Mesendoderm (in vitro differentiated cells): ENCODE results near the gene CLDN4.
"Not testable (repeated sequence)": the region's sequence is repeated elsewhere in the genome, so short reads cannot be mapped to it uniquely, and the experiment has no call there.

ENCODE experiments used
- DNase-seq: peaks from one replicate; pipeline ENCODE4 v3.0.0; 2013
- H2AK5ac ChIP-seq: 2 replicates; pipeline ENCODE4 v1.6.1; 2013; ENCODE audit warnings: low read length, inconsistent platforms
- H2BK120ac ChIP-seq: 2 replicates; pipeline ENCODE4 v1.6.1; 2013; ENCODE audit warnings: low read depth, mild to moderate bottlenecking, low read length, moderate library complexity, mixed read lengths
- H2BK15ac ChIP-seq: replicated peaks from 2 replicates; pipeline ENCODE4 v1.6.1; 2013; ENCODE audit warnings: low read depth, mild to moderate bottlenecking, moderate library complexity
- H2BK5ac ChIP-seq: 2 replicates; pipeline ENCODE4 v1.6.1; 2013; ENCODE audit warnings: low read length, inconsistent platforms
- H3K18ac ChIP-seq: 2 replicates; pipeline ENCODE4 v1.6.1; 2013; ENCODE audit warnings: mild to moderate bottlenecking, low read length, mixed read lengths
- H3K23ac ChIP-seq: one replicate; pipeline ENCODE4 v1.6.1; 2013; ENCODE audit warnings: low read length
- H3K27ac ChIP-seq: 2 replicates; pipeline ENCODE4 v1.5.1; 2013; ENCODE audit warnings: low read depth, mild to moderate bottlenecking, inconsistent platforms, low read length, moderate library complexity
- H3K27me3 ChIP-seq: 2 replicates; pipeline ENCODE4 v1.6.1; 2013; ENCODE audit warnings: low read length, control low read depth, mild to moderate bottlenecking, inconsistent platforms; ENCODE audit not compliant: insufficient read depth, poor library complexity
- H3K36me3 ChIP-seq: 2 replicates; pipeline ENCODE4 v1.6.1; 2013; ENCODE audit warnings: low read length, inconsistent platforms; ENCODE audit not compliant: control insufficient read depth, insufficient read depth
- H3K4ac ChIP-seq: one replicate; pipeline ENCODE4 v1.6.1; 2013; ENCODE audit warnings: low read depth, mild to moderate bottlenecking, low read length, moderate library complexity
- H3K4me1 ChIP-seq: 2 replicates; pipeline ENCODE4 v1.6.1; 2013; ENCODE audit warnings: low read depth, low read length, inconsistent platforms; ENCODE audit not compliant: control insufficient read depth
- H3K4me2 ChIP-seq: 2 replicates; pipeline ENCODE4 v1.6.1; 2013; ENCODE audit warnings: low read length
- H3K4me3 ChIP-seq: 2 replicates; pipeline ENCODE4 v1.5.1; 2013; ENCODE audit warnings: mild to moderate bottlenecking, low read length
- H3K56ac ChIP-seq: one replicate; pipeline ENCODE4 v1.6.1; 2013; ENCODE audit warnings: low read length
- H3K79me1 ChIP-seq: 2 replicates; pipeline ENCODE4 v1.6.1; 2013; ENCODE audit warnings: low read length, inconsistent platforms
- H3K79me2 ChIP-seq: 2 replicates; pipeline ENCODE4 v1.6.1; 2013; ENCODE audit warnings: mild to moderate bottlenecking, low read length; ENCODE audit not compliant: control insufficient read depth, insufficient read depth
- H3K9ac ChIP-seq: 2 replicates; pipeline ENCODE4 v1.6.1; 2013; ENCODE audit warnings: low read length, inconsistent platforms
- H4K5ac ChIP-seq: one replicate; pipeline ENCODE4 v1.6.1; 2013; ENCODE audit warnings: low read length
- H4K8ac ChIP-seq: one replicate; pipeline ENCODE4 v1.6.1; 2013; ENCODE audit warnings: low read depth, mild to moderate bottlenecking, control low read depth, low read length, moderate library complexity
- WGBS: extraction: QIAGEN DNeasy Blood & Tissue Kit; methylation state at CpG from one replicate; pipeline ENCODE4 v1.1.7; 2013; ENCODE audit warnings: low lambda C conversion rate, missing lambda C conversion rate; ENCODE audit not compliant: insufficient coverage; ENCODE audit errors: extremely low coverage; 5-methylcytosine and 5-hydroxymethylcytosine counted together

CLDN4 gene

DNA sequence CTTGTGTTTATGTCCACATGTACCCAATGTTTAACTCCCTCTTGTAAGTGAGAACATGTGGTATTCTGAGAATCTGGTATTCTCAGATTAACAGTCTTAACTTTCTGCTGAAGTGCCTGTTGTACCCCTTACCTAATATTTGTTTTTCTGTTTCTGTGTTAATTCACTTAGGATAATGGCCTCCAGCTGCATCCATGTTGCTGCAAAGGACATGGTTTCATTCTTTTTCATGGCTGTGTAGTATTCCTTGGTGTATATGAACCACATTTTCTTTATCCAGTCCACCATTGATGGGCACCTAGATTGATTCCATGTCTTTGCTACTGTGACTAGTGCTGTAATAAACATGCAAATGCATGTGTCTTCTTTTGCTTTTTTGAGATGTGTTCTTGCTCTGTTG, 35.6 kb upstream of the CLDN4 start:
- not testable (repeated sequence) for H3K9ac ChIP-seq, H2AK5ac ChIP-seq, H3K27me3 ChIP-seq, H2BK15ac ChIP-seq, H4K8ac ChIP-seq, H3K56ac ChIP-seq, H3K18ac ChIP-seq, H3K4me3 ChIP-seq, H4K5ac ChIP-seq, H3K4me1 ChIP-seq, DNase-seq, H3K27ac ChIP-seq, H3K79me2 ChIP-seq, H3K4me2 ChIP-seq, H2BK120ac ChIP-seq, H3K23ac ChIP-seq, H3K4ac ChIP-seq, H3K79me1 ChIP-seq, H2BK5ac ChIP-seq, H3K36me3 ChIP-seq

DNA sequence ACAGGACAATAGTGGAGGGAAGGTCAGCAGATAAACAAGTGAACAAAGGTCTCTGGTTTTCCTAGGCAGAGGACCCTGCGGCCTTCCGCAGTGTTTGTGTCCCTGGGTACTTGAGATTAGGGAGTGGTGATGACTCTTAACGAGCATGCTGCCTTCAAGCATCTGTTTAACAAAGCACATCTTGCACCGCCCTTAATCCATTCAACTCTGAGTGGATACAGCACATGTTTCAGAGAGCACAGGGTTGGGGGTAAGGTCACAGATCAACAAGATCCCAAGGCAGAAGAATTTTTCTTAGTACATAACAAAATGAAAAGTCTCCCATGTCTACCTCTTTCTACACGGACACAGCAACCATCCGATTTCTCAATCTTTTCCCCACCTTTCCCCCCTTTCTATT, 34.1 kb upstream of the CLDN4 start:
- not testable (repeated sequence) for H2BK15ac ChIP-seq, DNase-seq, H3K18ac ChIP-seq, H3K4me2 ChIP-seq, H4K8ac ChIP-seq, H3K36me3 ChIP-seq, H3K27ac ChIP-seq, H2AK5ac ChIP-seq, H3K4me1 ChIP-seq, H3K4ac ChIP-seq, H3K56ac ChIP-seq, H3K27me3 ChIP-seq, H3K79me2 ChIP-seq, H2BK120ac ChIP-seq, H2BK5ac ChIP-seq, H4K5ac ChIP-seq, H3K23ac ChIP-seq, H3K9ac ChIP-seq, H3K4me3 ChIP-seq, H3K79me1 ChIP-seq
- no CpG with 5 or more reads among the region's 6 CpGs for WGBS

DNA sequence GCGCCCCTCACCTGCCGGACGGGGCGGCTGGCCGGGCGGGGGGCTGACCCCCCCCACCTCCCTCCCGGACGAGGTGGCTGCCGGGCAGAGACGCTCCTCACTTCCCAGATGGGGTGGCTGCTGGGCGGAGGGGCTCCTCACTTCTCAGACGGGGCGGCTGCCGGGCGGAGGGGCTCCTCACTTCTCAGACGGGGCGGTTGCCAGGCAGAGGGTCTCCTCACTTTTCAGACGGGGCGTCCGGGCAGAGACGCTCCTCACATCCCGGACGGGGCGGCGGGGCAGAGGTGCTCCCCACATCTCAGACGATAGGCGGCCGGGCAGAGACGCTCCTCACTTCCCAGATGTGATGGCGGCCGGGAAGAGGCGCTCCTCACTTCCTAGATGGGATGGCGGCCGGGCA, 33.6 kb upstream of the CLDN4 start:
- H3K27ac ChIP-seq, H3K9ac ChIP-seq, H3K4me2 ChIP-seq, H3K4me1 ChIP-seq, H3K79me1 ChIP-seq, H2BK120ac ChIP-seq, H3K23ac ChIP-seq, H2BK5ac ChIP-seq, H3K4ac ChIP-seq, H4K8ac ChIP-seq, H2BK15ac ChIP-seq, H3K79me2 ChIP-seq, H3K18ac ChIP-seq, H3K56ac ChIP-seq, H4K5ac ChIP-seq, H2AK5ac ChIP-seq, H3K4me3 ChIP-seq, H3K36me3 ChIP-seq, DNase-seq, H3K27me3 ChIP-seq: not testable (repeated sequence)
- no CpG with 5 or more reads among the region's 34 CpGs for WGBS

DNA sequence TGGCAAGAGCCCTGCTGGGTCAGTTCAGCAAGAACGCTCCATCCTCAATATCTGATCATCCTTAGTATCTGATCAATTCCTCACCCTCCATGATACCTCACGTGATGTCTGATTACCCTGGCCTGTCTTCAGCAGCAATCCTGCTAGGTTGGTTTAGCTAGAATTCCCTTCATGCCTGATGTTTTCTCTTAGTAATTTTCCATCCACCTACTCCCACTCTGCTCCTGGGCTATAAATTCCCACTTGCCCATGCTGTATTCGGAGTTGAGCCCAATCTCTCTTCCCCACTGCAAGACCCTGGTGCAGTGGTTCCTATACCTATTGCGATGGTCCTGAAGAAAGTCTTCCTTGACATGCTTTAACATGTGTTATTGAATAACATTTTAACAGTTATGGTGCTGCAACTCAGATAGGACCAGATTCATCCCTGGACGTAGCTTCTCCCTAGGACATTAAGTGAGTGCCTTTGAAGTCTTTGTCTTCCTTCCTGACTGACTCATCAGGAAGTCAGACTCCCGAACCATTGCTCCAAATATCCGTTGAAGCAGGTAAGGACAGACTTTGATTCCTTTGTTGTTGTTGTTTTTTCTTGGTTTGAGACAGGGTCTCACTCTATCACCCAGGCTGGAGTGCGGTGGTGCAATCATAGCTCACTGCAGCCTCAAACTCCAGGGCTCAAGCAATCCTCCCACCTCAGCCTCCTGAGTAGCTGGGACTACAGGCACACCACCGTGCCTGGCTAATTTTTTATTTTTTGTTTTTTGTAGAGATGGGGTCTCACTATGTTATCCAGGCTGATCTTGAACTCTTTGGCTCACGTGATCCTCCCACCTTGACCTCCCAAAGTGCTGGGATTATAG, 31.3 kb upstream of the CLDN4 start:
- no peaks in the 10 kb centered on the region for H3K36me3 ChIP-seq
- no peak overlapping the region for H3K4ac ChIP-seq
- H4K8ac ChIP-seq = no peak overlapping the region
- H3K56ac ChIP-seq = no peak overlapping the region
- no peaks in the 10 kb centered on the region for H3K79me2 ChIP-seq
- H2BK15ac ChIP-seq = no peak overlapping the region
- no peak overlapping the region for H3K4me2 ChIP-seq
- H3K27me3 ChIP-seq = no peaks in the 10 kb centered on the region
- H3K4me1 ChIP-seq = no peaks in the 10 kb centered on the region
- WGBS = no CpG with 5 or more reads among the region's 10 CpGs
- DNase-seq = peak; percentile 46
- H3K27ac ChIP-seq = no peak overlapping the region
- no peak overlapping the region for H3K23ac ChIP-seq
- no peak overlapping the region for H2AK5ac ChIP-seq
- no peak overlapping the region for H3K4me3 ChIP-seq
- no peak overlapping the region for H3K9ac ChIP-seq
- H3K18ac ChIP-seq = no peak overlapping the region
- no peak overlapping the region for H2BK5ac ChIP-seq
- H3K79me1 ChIP-seq = no peaks in the 10 kb centered on the region
- H4K5ac ChIP-seq = no peak overlapping the region
- no peak overlapping the region for H2BK120ac ChIP-seq

DNA sequence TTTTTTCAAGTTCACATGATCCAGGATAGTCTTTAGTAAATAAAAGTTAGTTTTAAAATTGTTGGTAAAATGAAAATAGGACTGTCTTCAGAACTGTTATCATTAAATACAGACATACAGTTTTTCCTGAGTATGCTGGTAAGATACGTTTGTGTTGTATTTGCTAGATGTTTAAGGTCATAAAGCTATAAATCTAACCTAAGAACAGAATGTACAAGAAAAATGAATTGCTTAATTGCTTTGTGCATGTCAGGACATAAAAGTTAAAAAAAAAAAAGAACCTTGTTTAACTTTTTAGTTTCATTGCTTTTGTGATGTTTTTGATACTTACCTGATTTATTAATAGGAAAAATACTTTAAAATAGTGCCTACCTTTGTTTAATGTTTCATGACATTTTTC, 29.2 kb upstream of the CLDN4 start:
- no peak overlapping the region for H3K27ac ChIP-seq
- no peak overlapping the region for H4K8ac ChIP-seq
- H3K18ac ChIP-seq = no peak overlapping the region
- H2BK15ac ChIP-seq = no peak overlapping the region
- H2BK5ac ChIP-seq = no peak overlapping the region
- no peak overlapping the region for H2BK120ac ChIP-seq
- no peak for DNase-seq
- no peak overlapping the region for H2AK5ac ChIP-seq
- H3K79me1 ChIP-seq = no peaks in the 10 kb centered on the region
- H4K5ac ChIP-seq = no peak overlapping the region
- no peak overlapping the region for H3K4me3 ChIP-seq
- H3K36me3 ChIP-seq = no peaks in the 10 kb centered on the region
- no peak overlapping the region for H3K4me2 ChIP-seq
- no peaks in the 10 kb centered on the region for H3K4me1 ChIP-seq
- WGBS = no CpG with 5 or more reads among the region's 1 CpG
- H3K56ac ChIP-seq = no peak overlapping the region
- H3K9ac ChIP-seq = no peak overlapping the region
- no peaks in the 10 kb centered on the region for H3K79me2 ChIP-seq
- H3K4ac ChIP-seq = no peak overlapping the region
- no peaks in the 10 kb centered on the region for H3K27me3 ChIP-seq
- H3K23ac ChIP-seq = no peak overlapping the region

DNA sequence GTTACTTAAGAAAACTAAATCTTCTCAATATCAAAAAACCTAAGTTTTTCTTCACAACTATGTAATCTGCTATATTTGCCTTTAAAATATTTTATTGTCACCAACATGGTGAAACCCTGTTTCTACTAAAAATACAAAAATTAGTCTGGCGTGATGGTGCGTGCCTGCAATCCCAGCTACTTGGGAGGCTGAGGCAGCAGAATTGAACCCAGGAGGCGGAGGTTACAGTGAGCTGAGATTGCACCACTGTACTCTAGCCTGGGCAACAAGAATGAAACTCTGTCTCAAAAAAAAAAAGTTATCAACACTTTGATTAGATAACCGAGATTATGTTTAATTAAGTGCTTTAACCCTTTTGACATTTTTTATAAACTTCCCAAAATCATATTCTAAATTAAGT, 28.3 kb upstream of the CLDN4 start:
- H2BK5ac ChIP-seq = no peak overlapping the region
- H4K8ac ChIP-seq = no peak overlapping the region
- no peak overlapping the region for H3K18ac ChIP-seq
- 100% methylated on average over 1 of the region's 4 CpGs for WGBS
- no peak overlapping the region for H3K27ac ChIP-seq
- no peaks in the 10 kb centered on the region for H3K79me1 ChIP-seq
- H3K4me2 ChIP-seq = no peak overlapping the region
- H3K27me3 ChIP-seq = no peaks in the 10 kb centered on the region
- H3K4ac ChIP-seq = no peak overlapping the region
- no peak for DNase-seq
- H3K56ac ChIP-seq = no peak overlapping the region
- H2AK5ac ChIP-seq = no peak overlapping the region
- H4K5ac ChIP-seq = no peak overlapping the region
- no peak overlapping the region for H3K9ac ChIP-seq
- H3K4me3 ChIP-seq = no peak overlapping the region
- no peaks in the 10 kb centered on the region for H3K36me3 ChIP-seq
- H3K4me1 ChIP-seq = no peaks in the 10 kb centered on the region
- no peak overlapping the region for H3K23ac ChIP-seq
- H2BK120ac ChIP-seq = no peak overlapping the region
- H3K79me2 ChIP-seq = no peaks in the 10 kb centered on the region
- H2BK15ac ChIP-seq = no peak overlapping the region
